ENCODE results near the gene HLA-F. TPM values are rescaled to one million over a fixed set of nuclear protein-coding genes. Genes with fewer than 3 reads are reported as not detected.

The HLA-F gene
- total and polyA plus RNA-seq, 9 donors: 16.3 to 61.6 (median 29.6) TPM

- DNase-seq: peak in 3 of 5 donors; percentile 31 to 77 (median 65)
Measured at GRCh38 chr6:29702519-29703103, 20.6 kb upstream of the HLA-F start.

GRCh38 chr6:29705389-29706231, 17.6 kb upstream of the HLA-F start:
- intact Hi-C loops (cut with DNase I): loop anchor here (5.0 to 10.0 kb wide), 3 partner anchors 47 to 129 kb away; no protein-coding TSS in a partner anchor
- 24 to 28% (median 27%) methylated on average over 10 of the region's 10 CpGs for WGBS, 3 donors
- DNase-seq: peak in 1 of 5 donors; percentile 48

More at GRCh38 chr6:29702519-29703103, 20.6 kb upstream of the HLA-F start:
- H3K27me3 ChIP-seq: no peaks in the 10 kb centered on the region
- H3K4me1 ChIP-seq (ENCODE audit: insufficient read depth): no peaks in the 10 kb centered on the region
- 19 to 22% (median 19%) methylated on average over 17 of the region's 17 CpGs for WGBS, 3 donors
- no peak overlapping the region for H3K4me3 ChIP-seq
- no peaks in the 10 kb centered on the region for H3K36me3 ChIP-seq
- TF ChIP-seq POLR2A (IDR thresholded peaks at IDR 0.05) (no peak), EP300 (IDR thresholded peaks at IDR 0.05) (no peak), CTCF (IDR thresholded peaks at IDR 0.05) (no peak)
- no peak overlapping the region for H3K27ac ChIP-seq
- intact Hi-C loops (cut with DNase I): loop anchor here (10.0 kb wide), 2 partner anchors 52 to 132 kb away; no protein-coding TSS in a partner anchor
- no peaks in the 10 kb centered on the region for H3K9me3 ChIP-seq

GRCh38 chr6:29708432-29709179, 14.6 kb upstream of the HLA-F start:
- Histone ChIP-seq H3K4me3 (no peak overlapping the region), H3K27ac (no peak overlapping the region), H3K4me1 (ENCODE audit: insufficient read depth) (no peaks in the 10 kb centered on the region), H3K27me3 (no peaks in the 10 kb centered on the region), H3K9me3 (no peaks in the 10 kb centered on the region), H3K36me3 (no peaks in the 10 kb centered on the region)
- no peak for DNase-seq
- intact Hi-C loops (cut with DNase I): loop anchor here (5.0 to 10.0 kb wide), 3 partner anchors 44 to 126 kb away; no protein-coding TSS in a partner anchor
- WGBS, 3 donors: 55 to 62% (median 61%) methylated on average over 11 of the region's 11 CpGs
- no peak for TF ChIP-seq POLR2A (IDR thresholded peaks at IDR 0.05)
- TF ChIP-seq CTCF (IDR thresholded peaks at IDR 0.05): no peak
- TF ChIP-seq EP300 (IDR thresholded peaks at IDR 0.05): no peak

More at GRCh38 chr6:29705389-29706231, 17.6 kb upstream of the HLA-F start:
- Histone ChIP-seq H3K4me3 (no peak overlapping the region), H3K4me1 (ENCODE audit: insufficient read depth) (no peaks in the 10 kb centered on the region), H3K36me3 (no peaks in the 10 kb centered on the region), H3K27ac (no peak overlapping the region), H3K27me3 (no peaks in the 10 kb centered on the region), H3K9me3 (no peaks in the 10 kb centered on the region)
- TF ChIP-seq CTCF (IDR thresholded peaks at IDR 0.05): peak in 2 of 3 donors; percentile 52 to 66
- no peak for TF ChIP-seq POLR2A (IDR thresholded peaks at IDR 0.05)
- TF ChIP-seq EP300 (IDR thresholded peaks at IDR 0.05): no peak

- Histone ChIP-seq H3K27me3 (no peaks in the 10 kb centered on the region), H3K9me3 (no peaks in the 10 kb centered on the region), H3K27ac (no peak overlapping the region), H3K4me3 (no peak overlapping the region), H3K36me3 (no peaks in the 10 kb centered on the region), H3K4me1 (ENCODE audit: insufficient read depth) (no peaks in the 10 kb centered on the region)
- TF ChIP-seq CTCF (IDR thresholded peaks at IDR 0.05) (no peak), EP300 (IDR thresholded peaks at IDR 0.05) (no peak), POLR2A (IDR thresholded peaks at IDR 0.05) (no peak)
- intact Hi-C loops (cut with DNase I): loop anchor here (5.0 to 10.0 kb wide), 3 partner anchors 43 to 126 kb away; no protein-coding TSS in a partner anchor
- 43 to 60% (median 59%) methylated on average over 4 of the region's 4 CpGs for WGBS, 3 donors
- DNase-seq: no peak
Measured at GRCh38 chr6:29709188-29709587, 14.0 kb upstream of the HLA-F start.
